GM19395 (cell line): ENCODE data around the gene ABHD16B.
"Not testable (repeated sequence)": the region's sequence is repeated elsewhere in the genome, so short reads cannot be mapped to it uniquely, and the experiment has no call there.

ENCODE experiments used
- ATAC-seq: cut with Tn5 transposase; IDR thresholded peaks from one replicate; pipeline ENCODE4 v1.9.1; 2021; ENCODE audit warnings: mild to moderate bottlenecking, moderate library complexity; ENCODE audit not compliant: unreplicated experiment

Gene ABHD16B

GRCh38 chr20:63854069-63854765 lies 7.1 kb upstream of the ABHD16B start:
- ATAC-seq: no peak

- ATAC-seq: no peak
Observed at GRCh38 chr20:63854766-63855362, 6.4 kb upstream of the ABHD16B start.

- no peak for ATAC-seq
Observed at GRCh38 chr20:63855363-63856097, 5.8 kb upstream of the ABHD16B start.

GRCh38 chr20:63856098-63856511 lies 5.2 kb upstream of the ABHD16B start:
- no peak for ATAC-seq

- ATAC-seq: no peak
Observed at GRCh38 chr20:63857764-63858392, 3.4 kb upstream of the ABHD16B start.

GRCh38 chr20:63858393-63859165 lies 2.7 kb upstream of the ABHD16B start:
- no peak for ATAC-seq

GRCh38 chr20:63859166-63859699 lies 2.1 kb upstream of the ABHD16B start:
- ATAC-seq: no peak

GRCh38 chr20:63860325-63861051 lies 810 bp upstream of the ABHD16B start:
- ATAC-seq: no peak

- ATAC-seq: no peak
Observed at GRCh38 chr20:63861981-63862901, 943 bp downstream of the ABHD16B start.

GRCh38 chr20:63863021-63863797 lies 1.9 kb downstream of the ABHD16B start:
- ATAC-seq: no peak

- ATAC-seq: peak; percentile 71
Observed at GRCh38 chr20:63863798-63864544, 2.7 kb downstream of the ABHD16B start.

GRCh38 chr20:63864545-63864977 lies 3.3 kb downstream of the ABHD16B start:
- no peak for ATAC-seq

- ATAC-seq: peak; percentile 72
Observed at GRCh38 chr20:63864978-63865640, 3.8 kb downstream of the ABHD16B start, which contains the start of gene TPD52L2. Gene TPD52L2 (plus strand): TSS chr20:63865270. CDS start chr20:63865366, 96 bp downstream.

GRCh38 chr20:63867042-63867441 lies 5.7 kb downstream of the ABHD16B start:
- not testable (repeated sequence) for ATAC-seq

GRCh38 chr20:63868264-63868663 lies 7.0 kb downstream of the ABHD16B start:
- no peak for ATAC-seq

- ATAC-seq: no peak
Observed at GRCh38 chr20:63873477-63873971, 12.2 kb downstream of the ABHD16B start.
